Measurements from ENCODE around the gene PLXNA4. TPM values are rescaled to one million over a fixed set of nuclear protein-coding genes. Genes with fewer than 3 reads are reported as not detected.

Gene PLXNA4
- total RNA-seq, 1 experiment from 2014 or later, result 1.0 TPM

DNA sequence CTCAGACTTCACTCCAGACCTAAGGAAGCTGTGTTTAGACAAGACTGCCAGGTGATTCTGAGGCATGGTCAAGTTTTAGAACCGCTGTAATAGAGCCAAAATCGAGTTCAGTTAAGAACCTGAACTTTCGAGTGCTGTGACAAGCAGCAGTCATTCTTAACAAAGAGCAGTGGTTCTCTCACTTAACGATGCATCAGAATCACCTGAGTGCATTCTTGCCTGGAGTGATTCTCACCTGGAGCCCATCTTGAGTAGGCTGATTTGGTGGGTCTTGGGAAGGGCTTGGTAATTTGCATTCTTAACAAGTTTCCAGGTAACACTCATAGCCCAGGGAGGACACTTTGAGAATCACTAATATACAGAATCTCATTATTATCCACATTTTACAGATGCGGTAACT lies 44.7 kb downstream of the PLXNA4 start:
- Histone ChIP-seq H3K27ac (no peak overlapping the region), H3K9me2 (ENCODE audit: insufficient read depth) (no peaks in the 10 kb centered on the region), H4K20me1 (ENCODE audit: insufficient read depth) (no peaks in the 10 kb centered on the region), H3K79me2 (ENCODE audit: low read depth) (no peaks in the 10 kb centered on the region), H3K4me3 (no peak overlapping the region), H2AFZ (no peak overlapping the region), H3F3A (ENCODE audit: insufficient read depth, low read depth) (no peaks in the 10 kb centered on the region), H3K27me3 (ENCODE audit: insufficient read depth, low read depth) (peaks cover 90% of the 10 kb centered on the region), H3K4me2 (no peak overlapping the region), H3K9me3 (ENCODE audit: insufficient read depth, low read depth) (no peaks in the 10 kb centered on the region), H3K36me3 (ENCODE audit: low read depth) (no peaks in the 10 kb centered on the region), H3K4me1 (replicated peaks; ENCODE audit: insufficient read depth) (no peaks in the 10 kb centered on the region)
- POLR2A ChIA-PET (ENCODE audit: unreplicated experiment), result no interaction called here
- no TSS peak for BruUV-seq (replicated peaks)
- DNase-seq, result no peak
- intact Hi-C loops (cut with micrococcal nuclease; ENCODE audit: unreplicated experiment), result no loop called here
- CTCF ChIA-PET, result no interaction called here
- no peak for TF ChIP-seq EZH2 (IDR thresholded peaks at IDR 0.05; ENCODE audit: low read depth)
- TF ChIP-seq, protein P1, sequence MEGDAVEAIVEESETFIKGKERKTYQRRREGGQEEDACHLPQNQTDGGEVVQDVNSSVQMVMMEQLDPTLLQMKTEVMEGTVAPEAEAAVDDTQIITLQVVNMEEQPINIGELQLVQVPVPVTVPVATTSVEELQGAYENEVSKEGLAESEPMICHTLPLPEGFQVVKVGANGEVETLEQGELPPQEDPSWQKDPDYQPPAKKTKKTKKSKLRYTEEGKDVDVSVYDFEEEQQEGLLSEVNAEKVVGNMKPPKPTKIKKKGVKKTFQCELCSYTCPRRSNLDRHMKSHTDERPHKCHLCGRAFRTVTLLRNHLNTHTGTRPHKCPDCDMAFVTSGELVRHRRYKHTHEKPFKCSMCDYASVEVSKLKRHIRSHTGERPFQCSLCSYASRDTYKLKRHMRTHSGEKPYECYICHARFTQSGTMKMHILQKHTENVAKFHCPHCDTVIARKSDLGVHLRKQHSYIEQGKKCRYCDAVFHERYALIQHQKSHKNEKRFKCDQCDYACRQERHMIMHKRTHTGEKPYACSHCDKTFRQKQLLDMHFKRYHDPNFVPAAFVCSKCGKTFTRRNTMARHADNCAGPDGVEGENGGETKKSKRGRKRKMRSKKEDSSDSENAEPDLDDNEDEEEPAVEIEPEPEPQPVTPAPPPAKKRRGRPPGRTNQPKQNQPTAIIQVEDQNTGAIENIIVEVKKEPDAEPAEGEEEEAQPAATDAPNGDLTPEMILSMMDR (conservative IDR thresholded peaks at IDR 0.05), result no peak

DNA sequence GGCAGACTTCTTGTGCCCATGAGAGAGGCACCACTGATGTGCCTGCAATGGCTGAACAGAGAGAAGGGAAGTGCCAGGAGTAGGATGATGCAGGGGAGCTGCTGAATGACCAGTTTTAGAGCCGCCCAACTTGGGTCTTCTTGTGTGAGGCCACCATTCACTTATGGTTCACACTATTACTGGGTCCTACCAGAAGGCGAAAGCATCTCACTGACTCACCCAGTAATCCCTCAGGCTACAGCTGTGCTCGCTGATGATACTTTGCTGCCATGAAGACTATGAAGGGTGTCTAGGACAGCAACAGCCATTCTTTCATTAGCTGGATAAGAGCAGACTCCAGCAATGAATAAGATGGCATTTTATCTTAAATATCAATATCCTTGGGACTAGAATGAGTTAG lies 47.6 kb downstream of the PLXNA4 start:
- intact Hi-C loops (cut with micrococcal nuclease; ENCODE audit: unreplicated experiment), result no loop called here
- no peaks in the 10 kb centered on the region for H4K20me1 ChIP-seq (ENCODE audit: insufficient read depth)
- no peaks in the 10 kb centered on the region for H3K4me1 ChIP-seq (replicated peaks; ENCODE audit: insufficient read depth)
- H3K36me3 ChIP-seq (ENCODE audit: low read depth), result no peaks in the 10 kb centered on the region
- CTCF ChIA-PET, result no interaction called here
- no peaks in the 10 kb centered on the region for H3K9me2 ChIP-seq (ENCODE audit: insufficient read depth)
- no TSS peak for BruUV-seq (replicated peaks)
- H3K27ac ChIP-seq, result no peak overlapping the region
- POLR2A ChIA-PET (ENCODE audit: unreplicated experiment), result no interaction called here
- no peak overlapping the region for H3K4me2 ChIP-seq
- H3K4me3 ChIP-seq, result no peak overlapping the region
- TF ChIP-seq EZH2 (IDR thresholded peaks at IDR 0.05; ENCODE audit: low read depth), result no peak
- TF ChIP-seq, protein P1 (conservative IDR thresholded peaks at IDR 0.05), result no peak
- H3K9me3 ChIP-seq (ENCODE audit: insufficient read depth, low read depth), result no peaks in the 10 kb centered on the region
- H3K79me2 ChIP-seq (ENCODE audit: low read depth), result no peaks in the 10 kb centered on the region
- no peak for DNase-seq
- no peak overlapping the region for H2AFZ ChIP-seq
- H3F3A ChIP-seq (ENCODE audit: insufficient read depth, low read depth), result no peaks in the 10 kb centered on the region
- H3K27me3 ChIP-seq (ENCODE audit: insufficient read depth, low read depth), result peaks cover 92% of the 10 kb centered on the region

DNA sequence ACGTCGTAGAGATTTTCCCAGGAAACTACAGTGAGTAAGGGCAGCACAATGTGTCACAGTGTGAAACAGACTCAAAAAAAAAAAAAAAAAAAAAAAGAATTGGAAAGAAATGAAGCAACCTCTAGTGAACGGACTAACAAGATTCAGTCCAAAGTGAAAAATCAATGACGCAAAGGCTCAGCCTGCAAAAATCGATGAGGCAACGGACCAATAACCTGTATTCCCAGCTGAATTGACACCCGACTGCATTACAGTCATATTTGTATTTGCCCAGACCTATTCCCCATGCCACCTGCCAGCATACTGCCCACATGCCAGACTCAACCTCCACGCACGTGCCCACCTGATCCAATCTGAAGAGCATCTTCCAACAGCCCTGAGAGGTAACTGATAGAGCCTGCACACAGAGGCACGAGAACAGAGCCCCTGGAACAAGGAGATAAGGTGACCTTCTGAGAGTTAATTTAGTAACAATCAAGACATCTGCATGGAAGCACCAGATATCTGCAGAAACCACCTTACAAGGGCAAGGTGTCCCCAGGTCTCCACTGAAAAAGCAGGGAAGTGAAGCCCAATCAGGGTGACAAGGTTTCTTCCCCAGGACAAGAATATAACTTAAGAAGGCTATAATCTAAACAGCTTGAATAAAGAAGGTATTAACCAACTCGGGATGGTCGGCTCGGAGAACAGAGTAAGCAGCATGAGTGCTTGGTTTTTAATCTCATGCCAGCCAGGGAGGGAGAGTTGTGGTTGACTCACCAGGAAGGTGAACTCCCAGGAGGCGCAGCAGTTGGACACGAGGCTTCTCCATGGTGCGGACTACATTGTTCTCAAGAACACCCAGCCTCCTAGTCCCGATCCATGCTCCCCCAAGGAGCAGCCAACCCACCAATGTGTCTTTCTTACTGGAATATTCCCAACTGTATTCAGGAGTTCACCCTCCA lies 48.5 kb downstream of the PLXNA4 start:
- no peaks in the 10 kb centered on the region for H3F3A ChIP-seq (ENCODE audit: insufficient read depth, low read depth)
- no peak overlapping the region for H3K27ac ChIP-seq
- no peaks in the 10 kb centered on the region for H3K4me1 ChIP-seq (replicated peaks; ENCODE audit: insufficient read depth)
- DNase-seq, result no peak
- no peaks in the 10 kb centered on the region for H3K36me3 ChIP-seq (ENCODE audit: low read depth)
- H3K79me2 ChIP-seq (ENCODE audit: low read depth), result no peaks in the 10 kb centered on the region
- H3K9me3 ChIP-seq (ENCODE audit: insufficient read depth, low read depth), result no peaks in the 10 kb centered on the region
- intact Hi-C loops (cut with micrococcal nuclease; ENCODE audit: unreplicated experiment), result no loop called here
- peaks cover 91% of the 10 kb centered on the region for H3K27me3 ChIP-seq (ENCODE audit: insufficient read depth, low read depth)
- BruUV-seq (replicated peaks), result no TSS peak
- no peaks in the 10 kb centered on the region for H4K20me1 ChIP-seq (ENCODE audit: insufficient read depth)
- POLR2A ChIA-PET (ENCODE audit: unreplicated experiment), result no interaction called here
- CTCF ChIA-PET, result no interaction called here
- no peak overlapping the region for H2AFZ ChIP-seq
- no peak for TF ChIP-seq EZH2 (IDR thresholded peaks at IDR 0.05; ENCODE audit: low read depth)
- TF ChIP-seq, protein P1 (conservative IDR thresholded peaks at IDR 0.05), result no peak
- no peaks in the 10 kb centered on the region for H3K9me2 ChIP-seq (ENCODE audit: insufficient read depth)
- H3K4me2 ChIP-seq, result no peak overlapping the region
- no peak overlapping the region for H3K4me3 ChIP-seq

All from PC-9 (cell line).